ENCODE data around the gene PTH1R. TPM values are rescaled to one million over a fixed set of nuclear protein-coding genes. Genes with fewer than 3 reads are reported as not detected.
A peak's percentile ranks its signal among the peaks of the same experiment; 100 is the strongest.
"Not testable (repeated sequence)": the region's sequence is repeated elsewhere in the genome, so short reads cannot be mapped to it uniquely, and the experiment has no call there.

PTH1R gene
- total RNA-seq, 1 donor from 2014 or later: 0.29 TPM

- peaks cover 3% of the 10 kb centered on the region for H3K27me3 Mint-ChIP-seq (ENCODE audit: unreplicated experiment)
- H3K27ac Mint-ChIP-seq (ENCODE audit: unreplicated experiment): no peak overlapping the region
- no peak for DNase-seq
- no peak overlapping the region for H3K4me3 Mint-ChIP-seq (ENCODE audit: unreplicated experiment)
- H3K4me1 Mint-ChIP-seq (ENCODE audit: low read depth, unreplicated experiment): no peaks in the 10 kb centered on the region
- peaks cover 3% of the 10 kb centered on the region for H3K9me3 Mint-ChIP-seq (ENCODE audit: unreplicated experiment)
- TF ChIP-seq, protein P1, sequence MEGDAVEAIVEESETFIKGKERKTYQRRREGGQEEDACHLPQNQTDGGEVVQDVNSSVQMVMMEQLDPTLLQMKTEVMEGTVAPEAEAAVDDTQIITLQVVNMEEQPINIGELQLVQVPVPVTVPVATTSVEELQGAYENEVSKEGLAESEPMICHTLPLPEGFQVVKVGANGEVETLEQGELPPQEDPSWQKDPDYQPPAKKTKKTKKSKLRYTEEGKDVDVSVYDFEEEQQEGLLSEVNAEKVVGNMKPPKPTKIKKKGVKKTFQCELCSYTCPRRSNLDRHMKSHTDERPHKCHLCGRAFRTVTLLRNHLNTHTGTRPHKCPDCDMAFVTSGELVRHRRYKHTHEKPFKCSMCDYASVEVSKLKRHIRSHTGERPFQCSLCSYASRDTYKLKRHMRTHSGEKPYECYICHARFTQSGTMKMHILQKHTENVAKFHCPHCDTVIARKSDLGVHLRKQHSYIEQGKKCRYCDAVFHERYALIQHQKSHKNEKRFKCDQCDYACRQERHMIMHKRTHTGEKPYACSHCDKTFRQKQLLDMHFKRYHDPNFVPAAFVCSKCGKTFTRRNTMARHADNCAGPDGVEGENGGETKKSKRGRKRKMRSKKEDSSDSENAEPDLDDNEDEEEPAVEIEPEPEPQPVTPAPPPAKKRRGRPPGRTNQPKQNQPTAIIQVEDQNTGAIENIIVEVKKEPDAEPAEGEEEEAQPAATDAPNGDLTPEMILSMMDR (IDR thresholded peaks at IDR 0.05; ENCODE audit: partially characterized antibody, unreplicated experiment): no peak
- H3K36me3 Mint-ChIP-seq (ENCODE audit: unreplicated experiment): no peaks in the 10 kb centered on the region
Observed at GRCh38 chr3:46908294-46908985, 30.9 kb downstream of the PTH1R start.

GRCh38 chr3:46908986-46909534 lies 31.5 kb downstream of the PTH1R start:
- Mint-ChIP-seq H3K27ac (ENCODE audit: unreplicated experiment) (no peak overlapping the region), H3K4me1 (ENCODE audit: low read depth, unreplicated experiment) (no peaks in the 10 kb centered on the region), H3K4me3 (ENCODE audit: unreplicated experiment) (no peak overlapping the region), H3K36me3 (ENCODE audit: unreplicated experiment) (no peaks in the 10 kb centered on the region), H3K27me3 (ENCODE audit: unreplicated experiment) (peaks cover 2% of the 10 kb centered on the region), H3K9me3 (ENCODE audit: unreplicated experiment) (peaks cover 3% of the 10 kb centered on the region)
- TF ChIP-seq, protein P1 (IDR thresholded peaks at IDR 0.05; ENCODE audit: partially characterized antibody, unreplicated experiment): no peak
- DNase-seq: no peak

- no peak overlapping the region for H3K4me3 Mint-ChIP-seq (ENCODE audit: unreplicated experiment)
- H3K27ac Mint-ChIP-seq (ENCODE audit: unreplicated experiment): no peak overlapping the region
- DNase-seq: peak; percentile 93
Observed at GRCh38 chr3:46909535-46910161, 32.1 kb downstream of the PTH1R start.

DNA sequence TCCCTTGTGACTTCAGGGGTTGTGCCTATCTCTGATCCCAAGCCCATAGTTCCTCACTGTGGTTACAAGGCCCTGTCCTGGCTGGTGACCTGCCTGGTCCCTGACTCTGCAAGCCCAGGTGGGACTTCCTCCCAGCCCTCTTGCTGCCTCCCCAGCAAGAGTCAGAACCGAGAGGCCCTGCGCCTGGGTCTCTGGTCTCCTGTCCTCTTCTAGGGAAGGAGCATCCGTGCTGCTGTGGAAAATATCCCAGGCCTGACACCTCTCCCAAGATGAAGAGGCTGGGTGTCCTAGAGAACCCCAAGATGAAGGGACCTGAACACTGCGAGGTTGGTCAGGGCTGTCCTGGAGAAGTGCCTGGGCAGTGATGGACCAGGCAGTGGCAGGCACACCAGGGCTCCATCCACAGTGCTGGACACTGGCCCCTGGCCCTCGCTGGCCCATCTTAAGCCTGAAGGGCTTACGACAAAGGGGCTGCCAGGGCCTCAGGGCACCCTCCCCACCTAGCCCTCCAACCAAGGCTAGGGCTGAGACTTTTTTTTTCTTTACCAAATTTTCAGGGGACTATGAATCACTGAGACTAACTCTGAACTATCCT lies 32.7 kb downstream of the PTH1R start:
- no peaks in the 10 kb centered on the region for H3K4me1 Mint-ChIP-seq (ENCODE audit: low read depth, unreplicated experiment)
- no peak overlapping the region for H3K4me3 Mint-ChIP-seq (ENCODE audit: unreplicated experiment)
- no peak for DNase-seq
- peaks cover 3% of the 10 kb centered on the region for H3K9me3 Mint-ChIP-seq (ENCODE audit: unreplicated experiment)
- H3K36me3 Mint-ChIP-seq (ENCODE audit: unreplicated experiment): no peaks in the 10 kb centered on the region
- peaks cover 2% of the 10 kb centered on the region for H3K27me3 Mint-ChIP-seq (ENCODE audit: unreplicated experiment)
- TF ChIP-seq, protein P1 (IDR thresholded peaks at IDR 0.05; ENCODE audit: partially characterized antibody, unreplicated experiment): no peak
- no peak overlapping the region for H3K27ac Mint-ChIP-seq (ENCODE audit: unreplicated experiment)

More at GRCh38 chr3:46909535-46910161, 32.1 kb downstream of the PTH1R start:
- no peaks in the 10 kb centered on the region for H3K36me3 Mint-ChIP-seq (ENCODE audit: unreplicated experiment)
- peaks cover 2% of the 10 kb centered on the region for H3K27me3 Mint-ChIP-seq (ENCODE audit: unreplicated experiment)
- TF ChIP-seq, protein P1 (IDR thresholded peaks at IDR 0.05; ENCODE audit: partially characterized antibody, unreplicated experiment): peak; percentile 84
- peaks cover 3% of the 10 kb centered on the region for H3K9me3 Mint-ChIP-seq (ENCODE audit: unreplicated experiment)
- H3K4me1 Mint-ChIP-seq (ENCODE audit: low read depth, unreplicated experiment): no peaks in the 10 kb centered on the region

DNA sequence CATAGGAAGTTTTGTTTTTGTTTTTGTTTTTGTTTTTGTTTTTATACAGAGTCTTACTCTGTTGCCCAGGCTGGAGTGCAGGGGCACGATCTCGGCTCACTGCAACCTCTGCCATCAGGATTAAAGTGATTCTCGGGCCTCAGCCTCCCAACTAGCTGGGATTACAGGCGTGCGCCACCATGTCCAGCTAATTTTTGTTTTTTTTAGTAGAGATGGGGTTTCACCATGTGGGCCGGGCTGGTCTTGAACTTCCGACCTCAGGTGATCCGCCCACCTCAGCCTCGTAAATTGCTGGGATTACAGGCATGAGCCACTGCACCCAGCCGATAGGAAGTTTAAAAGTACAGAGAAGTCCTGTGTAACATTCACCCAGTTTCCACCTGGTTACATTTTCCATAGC lies 33.4 kb downstream of the PTH1R start:
- not testable (repeated sequence) for H3K9me3 Mint-ChIP-seq (ENCODE audit: unreplicated experiment); H3K4me1 Mint-ChIP-seq (ENCODE audit: low read depth, unreplicated experiment); H3K27ac Mint-ChIP-seq (ENCODE audit: unreplicated experiment); DNase-seq; H3K36me3 Mint-ChIP-seq (ENCODE audit: unreplicated experiment); H3K27me3 Mint-ChIP-seq (ENCODE audit: unreplicated experiment); H3K4me3 Mint-ChIP-seq (ENCODE audit: unreplicated experiment)
